NCI-H524 (cell line): ENCODE measurements around the gene MTMR3.

Experiments used
- DNase-seq, 2 experiments: peaks; one replicate each; lab custom pipeline; 2025; lab: John Stamatoyannopoulos, UW

The MTMR3 gene

DNA sequence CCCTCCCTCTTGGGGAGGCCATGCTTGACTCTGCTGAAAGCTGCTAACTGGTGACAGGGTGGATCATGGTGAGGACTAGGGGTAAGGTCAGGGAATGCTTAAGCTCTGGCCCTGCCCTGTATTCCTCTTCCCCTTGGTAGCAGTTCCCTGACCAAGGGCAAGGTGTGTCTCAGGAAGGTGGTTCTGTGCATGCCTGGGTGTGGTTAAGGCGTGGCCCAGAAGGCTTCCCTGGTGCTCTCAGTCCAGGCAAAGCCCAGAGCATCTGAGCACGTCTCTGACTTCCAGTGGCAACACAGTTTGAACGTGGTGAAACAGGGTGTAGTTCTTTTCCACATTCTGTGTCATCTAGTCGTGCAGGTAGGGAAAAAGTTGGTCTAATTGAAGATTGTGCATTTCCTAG, 144.2 kb downstream of the MTMR3 start:
- DNase-seq, result no peak

DNA sequence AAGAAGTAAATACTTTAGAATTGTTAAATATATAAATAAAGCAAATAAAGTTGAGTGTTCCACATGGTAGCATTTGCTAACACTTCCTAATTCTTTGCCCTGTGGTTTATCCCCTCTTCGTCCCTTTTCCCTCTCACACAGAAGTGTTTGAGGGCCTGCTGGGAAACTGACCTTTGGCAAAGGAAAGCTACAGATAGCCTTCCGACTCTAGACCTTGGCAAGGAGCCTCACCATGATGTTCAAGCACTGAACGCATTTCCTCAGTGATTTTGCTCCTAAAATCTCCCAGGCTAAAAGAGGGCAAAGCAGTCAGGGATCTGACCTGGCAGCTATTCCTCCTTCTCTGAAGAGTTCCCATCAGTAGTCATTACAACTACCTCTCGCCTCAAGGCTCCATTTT, 144.8 kb downstream of the MTMR3 start:
- DNase-seq, result no peak

DNA sequence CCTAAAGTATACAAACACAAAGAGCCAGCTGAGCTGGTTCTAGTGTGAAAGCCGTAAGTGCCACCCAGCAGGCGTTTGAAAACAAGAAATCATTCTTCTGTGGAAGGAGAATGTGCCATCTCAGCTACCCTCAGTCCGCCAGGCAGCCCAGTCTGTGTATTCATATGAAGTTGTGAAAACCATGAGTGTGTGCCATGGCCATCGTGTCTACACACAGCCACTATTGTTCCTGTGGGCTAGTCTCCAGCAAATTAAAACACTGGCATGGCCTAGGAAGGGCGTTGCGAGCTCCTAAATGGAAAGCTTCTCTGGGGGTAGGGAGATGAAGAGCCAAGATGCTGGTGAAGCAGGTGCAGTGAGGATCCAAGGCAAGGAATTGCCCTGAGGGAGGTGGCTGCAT, 145.8 kb downstream of the MTMR3 start:
- no peak for DNase-seq

DNA sequence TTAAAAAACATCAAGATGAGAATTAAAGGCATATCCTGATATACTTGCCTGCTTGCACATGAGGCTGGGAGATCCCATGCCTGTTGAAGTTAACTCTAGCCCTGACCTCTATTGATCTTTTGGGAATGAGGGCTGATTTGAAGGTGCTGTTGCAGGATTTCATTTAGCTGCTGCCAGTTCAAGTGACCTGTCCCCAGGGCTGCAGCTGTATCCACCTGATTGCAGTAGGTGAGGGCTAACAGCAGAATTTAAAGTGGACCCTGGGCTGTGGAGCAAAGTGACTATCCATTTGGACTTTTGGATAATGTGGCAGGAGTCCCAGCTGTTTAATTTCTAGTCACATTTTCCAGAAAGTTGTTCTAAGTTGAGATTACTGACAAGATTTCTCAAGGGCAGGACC, 146.5 kb downstream of the MTMR3 start:
- no peak for DNase-seq

DNA sequence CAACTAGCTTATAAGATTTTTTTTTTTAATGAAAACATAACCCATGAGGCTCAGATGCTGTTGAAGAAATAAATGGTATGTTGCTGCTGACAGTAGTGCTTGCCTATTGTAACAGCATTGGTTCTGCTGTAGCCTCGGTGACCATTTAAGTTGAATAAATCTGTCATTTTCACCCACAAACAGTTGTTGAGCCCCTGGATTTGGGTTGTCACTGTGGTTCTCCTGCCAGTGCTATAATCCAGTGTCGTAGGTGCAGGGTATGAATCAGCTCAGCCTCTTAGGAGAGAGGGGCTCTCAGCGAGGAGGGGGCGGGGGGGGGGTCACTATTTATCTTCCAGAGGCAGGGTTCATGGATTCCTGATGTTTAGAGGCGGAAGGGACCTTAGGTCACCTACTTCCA, 147.4 kb downstream of the MTMR3 start:
- no peak for DNase-seq

DNA sequence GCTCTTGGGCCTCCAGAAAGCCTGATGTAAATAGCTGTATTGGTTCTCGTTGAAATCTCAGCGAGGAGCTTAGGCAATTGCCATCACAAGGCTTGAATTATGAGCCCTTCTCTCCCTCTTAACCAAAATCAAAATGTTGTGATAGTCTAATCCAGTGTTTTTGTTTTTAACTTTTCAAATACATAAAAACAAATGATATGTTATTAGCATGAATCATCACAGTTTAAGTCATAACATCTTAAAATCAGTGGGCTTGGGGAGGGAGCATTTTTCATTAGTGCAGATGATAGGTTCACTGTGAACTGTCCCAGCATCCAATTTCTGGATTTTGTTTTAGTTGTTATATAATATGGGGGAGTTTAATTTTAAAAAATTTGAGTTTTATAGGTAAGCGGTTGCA, 148.4 kb downstream of the MTMR3 start:
- DNase-seq, result no peak

DNA sequence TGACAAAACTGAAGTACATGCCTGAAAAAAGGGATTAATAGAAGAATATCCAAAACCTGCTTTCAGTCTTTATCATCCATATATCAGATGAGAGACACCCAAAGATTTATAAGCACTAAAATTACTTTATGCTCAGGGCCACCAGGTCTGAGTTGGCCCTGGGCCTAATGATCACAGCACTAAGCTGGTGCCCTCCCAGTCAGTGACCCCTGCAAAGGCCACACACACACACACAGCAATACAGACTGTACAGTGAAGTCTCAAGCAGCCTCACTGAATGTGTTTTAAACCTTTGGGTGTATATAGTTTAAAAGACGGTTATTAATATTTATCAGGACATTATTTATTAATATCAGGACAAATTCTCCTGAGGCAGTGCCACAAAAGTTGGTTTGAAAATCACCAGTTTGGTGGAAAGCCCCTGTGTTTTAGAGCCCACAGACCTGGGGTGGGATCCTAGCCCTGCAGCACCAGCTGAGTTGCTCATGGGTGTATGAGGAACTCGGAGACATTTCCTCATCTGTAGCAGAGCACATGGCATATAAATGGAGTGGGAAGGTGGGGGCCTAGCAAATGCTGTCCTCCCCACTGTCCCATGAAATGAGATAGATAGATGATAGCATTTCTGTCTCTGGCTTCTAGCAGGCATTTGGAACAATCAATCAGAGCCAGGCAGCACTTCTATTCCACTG, 148.9 kb downstream of the MTMR3 start:
- no peak for DNase-seq

DNA sequence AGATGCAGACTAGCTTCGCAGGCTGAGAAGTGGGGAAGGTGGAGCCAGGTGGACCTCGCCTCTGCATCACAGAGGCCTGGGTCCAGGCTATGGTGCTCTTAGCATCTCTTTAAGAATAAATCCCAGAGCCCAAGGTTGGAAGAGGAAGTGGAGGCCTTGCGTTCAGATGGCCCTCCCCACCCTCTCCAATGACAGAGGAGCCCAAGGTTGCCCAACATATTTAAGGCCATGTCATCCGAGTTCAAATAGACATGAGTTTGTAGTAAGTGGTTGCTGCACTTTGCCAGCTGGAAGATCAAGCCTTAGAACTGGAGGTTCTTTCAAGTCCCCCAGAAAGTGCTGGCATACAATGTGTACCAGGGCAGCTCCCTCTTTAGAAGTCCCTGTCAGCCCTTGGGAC, 150.2 kb downstream of the MTMR3 start:
- DNase-seq, result no peak

DNA sequence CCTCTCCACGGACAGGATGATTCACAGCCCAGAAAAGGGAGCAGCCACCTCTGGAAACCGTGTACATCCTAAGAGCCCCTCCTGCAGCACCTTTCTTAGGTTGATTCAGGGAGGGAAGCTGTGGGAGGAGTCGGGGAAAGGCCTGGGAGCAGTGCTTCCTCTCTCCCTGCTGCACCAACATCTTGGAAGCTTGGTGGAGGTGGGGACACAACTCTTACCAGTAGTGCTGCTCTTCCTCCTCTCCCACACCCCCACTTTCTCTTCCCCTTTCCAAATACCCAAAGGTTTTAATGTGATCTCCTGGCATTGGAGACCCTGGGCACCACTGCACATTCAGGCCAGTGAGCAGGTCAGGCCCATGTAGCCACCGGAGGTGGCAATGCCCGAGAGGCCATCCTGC, 150.9 kb downstream of the MTMR3 start:
- no peak for DNase-seq

DNA sequence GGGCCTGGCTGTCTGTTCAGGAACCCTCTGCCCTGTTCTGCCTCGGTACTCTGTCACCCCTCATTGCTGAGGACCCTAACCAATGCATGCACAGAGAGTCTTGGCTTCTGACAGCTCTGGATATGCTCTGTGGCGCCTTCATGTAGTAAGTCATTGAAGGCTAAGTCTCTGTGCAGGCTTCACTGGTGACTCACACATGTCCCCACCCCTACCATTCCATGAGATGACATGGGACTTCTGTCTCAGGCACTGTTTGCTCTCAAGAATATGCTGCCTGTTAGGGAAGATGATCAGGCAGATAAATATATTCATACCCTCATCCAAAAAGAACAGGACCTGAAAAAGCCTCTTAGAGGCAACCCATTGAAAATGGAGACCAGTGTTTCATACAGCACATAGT, 153.7 kb downstream of the MTMR3 start:
- DNase-seq, result no peak

DNA sequence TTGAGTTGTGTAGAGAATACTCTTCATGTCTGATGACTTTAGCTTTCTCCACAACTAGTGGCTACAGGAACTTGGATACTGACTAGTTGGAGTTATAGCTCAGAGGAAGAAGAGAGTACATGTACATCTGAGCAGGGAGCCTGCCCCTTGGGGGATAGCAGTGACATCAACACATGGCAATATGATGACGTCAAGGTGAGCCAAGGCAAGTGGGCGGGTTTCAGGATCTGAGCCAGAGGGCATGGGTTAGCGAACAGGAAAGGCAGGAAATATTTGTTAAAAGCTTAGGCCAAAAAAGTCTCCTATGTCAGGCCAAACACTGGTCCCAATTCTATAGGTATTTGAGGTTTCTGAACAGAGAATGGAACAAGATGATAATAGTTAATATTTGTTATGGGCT, 155.2 kb downstream of the MTMR3 start:
- no peak for DNase-seq

DNA sequence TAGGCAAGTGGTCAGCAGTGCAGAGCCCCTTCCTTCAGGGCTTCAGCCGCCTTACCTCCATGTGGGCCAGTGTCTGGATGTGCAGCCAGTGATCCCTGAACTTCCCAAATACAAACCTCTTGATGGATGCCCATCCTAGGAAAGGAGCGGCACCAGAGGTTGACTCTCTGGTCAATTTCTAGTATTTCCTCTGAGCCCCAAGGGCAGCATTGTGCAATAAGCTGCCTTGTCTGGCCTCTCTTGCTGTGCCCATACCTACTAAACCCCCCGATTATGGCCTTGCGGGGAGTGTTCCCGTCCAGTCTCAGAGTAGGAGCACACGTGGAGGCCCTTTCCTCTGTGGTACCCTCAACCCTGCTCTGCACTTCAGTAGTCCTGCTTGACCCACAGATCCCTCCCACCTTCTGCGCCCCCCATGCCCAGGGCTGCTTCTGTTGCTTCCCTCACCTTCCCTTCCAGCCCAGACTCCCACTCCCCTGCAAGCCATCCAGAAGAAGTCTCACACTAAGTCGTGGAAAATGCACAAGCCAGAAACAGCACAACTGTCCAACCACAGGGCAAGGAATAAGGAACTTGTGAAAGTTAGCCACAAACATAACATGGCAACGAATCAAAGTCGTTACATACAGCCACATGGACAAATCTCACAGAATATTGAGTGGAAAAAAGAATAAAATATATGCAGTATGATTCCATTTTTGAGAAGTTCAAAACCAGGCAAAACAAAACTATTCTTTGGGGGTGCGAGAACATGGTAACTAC, 157.7 kb downstream of the MTMR3 start:
- DNase-seq, result no peak

DNA sequence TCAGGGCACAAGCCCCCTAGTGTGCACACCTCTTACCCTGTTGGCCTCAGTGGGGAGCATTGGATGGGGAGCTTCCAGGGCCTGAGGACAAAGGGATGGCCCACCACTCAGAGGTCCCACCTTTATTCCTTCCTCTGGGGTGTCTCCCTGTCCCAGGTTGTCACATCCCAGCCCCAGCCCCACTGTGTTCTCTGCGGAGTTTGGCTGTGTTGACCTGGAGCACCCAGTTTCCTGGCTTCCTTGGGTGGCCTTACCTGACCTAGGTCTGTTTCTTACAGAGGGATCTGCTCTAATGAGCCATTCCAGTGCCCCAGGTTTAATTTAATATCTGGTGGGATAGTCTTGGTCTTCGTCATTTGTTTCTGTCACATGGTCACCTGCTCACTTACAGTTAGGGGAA, 158.5 kb downstream of the MTMR3 start:
- DNase-seq, result no peak

DNA sequence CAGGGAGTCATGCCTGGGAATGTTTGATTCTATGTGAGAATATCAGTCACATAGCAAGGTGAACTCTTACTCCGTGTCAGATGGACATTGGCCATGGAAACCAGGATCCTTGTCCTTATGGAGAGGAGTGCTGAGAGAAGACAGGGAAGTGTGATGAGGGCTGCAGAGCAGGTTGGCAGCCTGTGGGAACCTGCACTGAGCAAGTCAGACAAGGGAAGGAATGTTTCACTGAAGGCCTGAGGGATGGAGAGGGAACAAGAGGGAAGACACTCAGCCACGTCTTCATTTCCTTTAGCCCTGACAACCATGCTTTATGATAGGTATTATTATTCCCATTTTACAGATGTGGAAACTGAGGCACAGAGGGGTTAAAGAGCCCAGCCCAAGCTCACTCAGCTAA, 158.9 kb downstream of the MTMR3 start:
- no peak for DNase-seq

DNA sequence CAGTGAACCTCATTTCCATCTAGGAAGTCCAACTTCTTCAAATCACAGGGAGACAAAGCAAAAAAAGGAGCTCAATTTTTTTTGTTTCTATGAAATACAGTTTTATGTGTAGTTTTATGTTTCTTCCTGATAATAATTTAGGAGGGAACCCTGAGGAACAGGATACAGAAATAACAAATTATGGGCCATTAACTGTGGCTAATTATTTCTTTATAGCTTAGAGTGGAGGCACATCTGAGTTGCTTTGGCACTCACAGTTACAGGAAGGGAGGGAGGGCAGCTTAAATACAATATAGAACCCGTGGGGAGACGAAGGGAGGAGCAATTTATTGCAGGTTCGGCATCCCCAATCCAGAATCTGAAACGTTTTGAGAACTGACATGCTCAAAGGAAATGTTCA, 160.2 kb downstream of the MTMR3 start:
- DNase-seq, result no peak

DNA sequence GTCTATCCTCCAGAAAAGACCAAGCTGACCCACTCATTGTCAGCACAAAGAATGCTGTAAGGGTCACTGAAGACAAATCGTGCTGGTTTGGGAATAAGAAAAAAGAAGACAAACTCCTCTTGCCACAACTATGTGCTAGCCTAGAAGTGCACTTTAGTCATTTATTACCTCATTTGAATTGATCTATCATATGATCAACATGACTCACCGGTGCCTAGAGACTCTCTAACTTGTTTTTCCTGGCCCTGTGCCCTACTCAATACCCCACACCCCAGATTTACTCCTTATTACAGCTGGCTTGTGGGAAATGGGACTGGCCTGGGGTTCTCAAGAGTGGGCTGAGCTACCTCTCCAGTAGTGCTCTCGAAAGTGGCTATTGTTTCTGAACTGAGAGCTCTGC, 161.4 kb downstream of the MTMR3 start:
- DNase-seq, result no peak

DNA sequence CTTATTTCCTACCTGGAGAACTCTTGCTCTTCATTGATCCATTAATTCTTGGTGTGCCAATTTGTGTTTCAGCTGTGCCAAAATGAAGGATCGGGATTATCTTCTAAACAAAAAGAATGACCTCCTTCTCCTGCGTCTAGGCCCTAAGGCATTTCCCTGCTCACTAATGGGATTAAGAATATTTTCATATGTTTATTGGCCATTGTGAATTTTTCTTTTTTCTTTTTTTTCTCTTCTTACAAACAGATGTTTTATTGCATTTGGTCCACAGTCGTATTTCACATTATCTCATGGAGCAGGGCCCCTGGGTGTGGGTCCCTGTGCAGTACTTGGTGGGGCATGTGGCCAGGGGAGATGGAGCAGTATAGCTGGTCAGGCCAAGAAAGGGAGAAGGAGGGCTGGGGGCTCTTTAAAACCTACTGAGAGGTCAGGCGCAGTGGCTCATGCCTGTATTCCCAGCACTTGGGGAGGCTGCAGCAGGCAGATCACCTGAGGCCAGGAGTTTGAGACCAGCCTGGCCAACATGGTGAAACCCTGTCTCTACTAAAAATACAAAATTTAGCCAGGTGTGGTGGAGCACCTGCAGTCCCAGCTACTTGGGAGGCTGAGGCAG, 162.0 kb downstream of the MTMR3 start:
- no peak for DNase-seq

DNA sequence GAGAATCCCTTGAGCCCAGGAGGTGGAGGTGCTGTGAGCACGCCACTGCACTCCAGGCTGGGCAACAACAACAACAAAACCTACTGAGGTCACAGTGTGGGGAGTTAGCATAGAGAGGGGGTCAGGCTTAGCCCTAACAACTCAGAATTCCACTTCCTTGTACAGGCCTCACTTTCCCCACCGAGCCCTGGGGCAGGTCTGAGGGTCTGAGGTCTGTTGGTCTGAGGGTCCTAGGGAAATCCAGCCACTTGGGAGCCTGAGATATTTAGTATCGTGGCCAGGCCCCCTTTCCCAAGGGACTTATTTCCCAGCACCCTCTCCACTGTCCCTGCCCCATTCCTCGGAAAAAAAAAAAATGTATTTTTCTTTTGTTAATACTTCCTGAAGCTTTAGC, 162.5 kb downstream of the MTMR3 start:
- DNase-seq, result no peak

DNA sequence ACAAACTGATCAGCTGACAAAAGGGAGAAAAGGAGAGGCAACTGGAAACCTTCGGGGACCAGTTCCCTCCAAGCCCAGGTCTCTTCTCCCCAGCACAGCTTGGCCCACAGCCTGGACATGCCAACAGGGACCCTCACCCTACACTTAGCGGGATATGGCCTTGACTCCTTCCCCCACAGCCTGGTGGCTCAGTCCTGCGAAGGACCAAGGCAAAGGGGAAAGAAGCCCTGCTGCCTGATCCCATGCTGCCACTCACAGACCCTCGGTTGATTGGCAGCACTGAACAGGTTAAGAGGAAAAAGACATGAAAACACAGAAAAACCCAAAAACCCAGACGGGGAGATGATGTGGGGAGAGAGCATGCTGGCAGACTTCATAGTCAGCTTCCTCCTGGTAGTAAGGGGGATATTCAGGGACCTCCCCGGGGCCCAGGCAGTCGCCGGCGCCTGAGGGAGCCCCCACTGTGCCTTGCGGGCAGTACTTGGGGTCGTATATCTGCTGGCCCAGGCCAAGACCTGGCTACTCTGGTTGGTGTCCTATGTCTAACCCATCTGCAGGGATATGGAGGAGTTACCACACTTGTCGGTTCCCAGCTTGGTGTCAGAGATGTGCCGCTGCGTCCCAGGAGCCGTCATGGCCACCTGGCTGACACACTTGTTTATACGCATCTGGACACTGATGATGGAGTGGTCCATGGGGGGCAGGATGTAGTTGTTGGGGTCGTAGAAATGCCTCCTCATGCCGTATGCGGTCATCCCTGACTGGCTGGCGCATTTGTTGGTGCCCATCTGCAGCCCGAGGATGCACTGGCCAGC, 163.1 kb downstream of the MTMR3 start:
- no peak for DNase-seq

DNA sequence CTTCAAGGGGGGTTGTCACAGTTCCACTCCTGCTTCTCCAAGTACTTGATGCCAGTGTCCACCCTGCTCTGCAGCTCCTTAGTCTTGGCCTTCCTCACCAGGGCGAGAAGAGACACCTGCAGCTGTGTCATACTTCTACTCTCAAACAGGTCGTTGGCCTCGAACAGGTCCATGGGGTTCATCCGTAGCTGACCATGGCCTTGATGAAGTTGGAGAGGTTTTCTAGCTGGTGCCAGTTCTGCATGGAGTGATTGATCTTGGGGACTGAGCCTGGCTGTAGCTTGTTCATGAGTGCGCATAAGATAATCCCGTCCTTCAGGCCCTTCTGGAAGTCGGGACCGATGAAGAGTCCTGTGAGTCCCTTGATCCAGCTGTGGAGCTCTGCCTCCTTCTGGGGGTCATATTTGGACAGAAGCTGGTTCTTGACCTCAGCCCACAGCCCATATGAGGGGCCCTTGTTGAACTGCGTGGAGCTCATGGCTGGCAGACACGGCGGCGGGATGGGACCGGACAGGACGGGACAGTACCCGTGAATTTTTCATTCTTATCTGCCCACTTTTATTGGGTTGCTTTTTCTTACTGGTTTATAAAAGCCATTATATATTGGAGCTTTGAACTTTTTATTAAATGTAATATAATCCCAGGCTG, 163.9 kb downstream of the MTMR3 start:
- DNase-seq, result no peak

DNA sequence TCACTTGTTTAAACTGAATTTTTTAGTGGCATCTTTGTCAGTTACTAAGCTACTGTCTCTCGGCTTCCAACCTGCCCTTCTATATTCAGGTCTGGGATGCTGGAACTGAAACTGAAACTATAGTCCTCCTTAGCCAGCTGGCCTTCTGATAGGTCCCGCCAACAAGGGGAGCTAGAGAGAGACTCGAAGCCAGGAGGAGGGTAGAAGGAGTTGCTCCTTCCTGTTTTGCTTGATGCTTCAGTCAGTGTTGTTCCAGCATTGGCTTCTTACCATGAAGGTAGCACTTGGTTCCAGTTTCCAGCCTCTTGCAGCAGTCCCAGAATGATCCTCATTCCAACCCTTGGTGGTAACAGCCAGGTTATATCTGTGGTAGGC, 164.4 kb downstream of the MTMR3 start:
- DNase-seq, result no peak

DNA sequence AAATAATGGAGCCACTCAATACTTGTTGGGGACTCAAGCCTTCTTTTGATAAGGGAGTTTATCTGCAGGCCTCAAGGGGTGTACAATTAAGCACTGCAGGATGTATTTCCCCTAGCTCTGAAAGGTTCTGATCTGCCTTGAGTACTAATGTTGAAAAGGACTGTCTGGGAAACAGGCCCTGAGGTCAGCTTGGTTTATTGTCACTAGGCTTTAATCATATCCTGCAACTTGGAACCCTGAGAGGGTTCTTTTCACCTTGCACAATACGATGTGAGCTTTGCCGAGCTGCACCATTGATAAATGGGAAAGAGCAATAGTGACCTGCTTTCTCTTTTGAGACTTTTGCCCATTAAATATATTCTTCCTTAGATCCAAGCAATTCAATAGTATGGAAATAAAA, 165.7 kb downstream of the MTMR3 start:
- DNase-seq, result no peak
